ENCODE data around the gene MAG.
A peak's percentile ranks its signal among the peaks of the same experiment; 100 is the strongest.

Gene MAG

DNA sequence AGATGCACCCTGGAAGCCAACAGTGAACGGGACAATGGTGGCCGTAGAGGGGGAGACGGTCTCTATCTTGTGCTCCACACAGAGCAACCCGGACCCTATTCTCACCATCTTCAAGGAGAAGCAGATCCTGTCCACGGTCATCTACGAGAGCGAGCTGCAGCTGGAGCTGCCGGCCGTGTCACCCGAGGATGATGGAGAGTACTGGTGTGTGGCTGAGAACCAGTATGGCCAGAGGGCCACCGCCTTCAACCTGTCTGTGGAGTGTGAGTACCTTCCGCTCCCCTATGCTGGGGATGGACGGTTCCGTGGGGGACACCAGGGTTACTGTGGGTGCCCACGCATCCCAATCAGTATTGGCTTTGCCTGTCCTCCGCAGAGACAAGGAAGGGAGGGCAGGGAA, 10.5 kb downstream of the MAG start:
- H3K36me3 ChIP-seq (ENCODE audit: control insufficient read depth in 1 of 2, insufficient read depth in 2 of 2, low read depth in 1 of 2, low read length in 2 of 2) = no peaks in the 10 kb centered on the region
- H3K14ac ChIP-seq (ENCODE audit: low read length in 2 of 2) = no peak overlapping the region
- H3K4me2 ChIP-seq (ENCODE audit: low read length, poor library complexity, severe bottlenecking) = no peak overlapping the region
- H3K18ac ChIP-seq (ENCODE audit: low read depth in 1 of 2, low read length in 2 of 2) = no peak overlapping the region
- H3K4ac ChIP-seq (ENCODE audit: low read depth in 1 of 2, low read length in 2 of 2) = no peak overlapping the region
- no peak overlapping the region for H3K27ac ChIP-seq (ENCODE audit: low read length, poor library complexity, severe bottlenecking)
- H3K4me1 ChIP-seq (ENCODE audit: control insufficient read depth, insufficient read depth, low read depth, low read length) = no peaks in the 10 kb centered on the region
- H4K91ac ChIP-seq (ENCODE audit: low read length) = no peak overlapping the region
- no peaks in the 10 kb centered on the region for H3K9me3 ChIP-seq (ENCODE audit: control insufficient read depth, low read length)
- H3K27me3 ChIP-seq (ENCODE audit: control insufficient read depth in 1 of 2, insufficient read depth in 1 of 2, low read length in 2 of 2) = peaks cover 12 to 53% of the 10 kb centered on the region in 2 experiments
- H2BK15ac ChIP-seq (ENCODE audit: low read depth, poor library complexity, severe bottlenecking) = no peak overlapping the region
- H2AFZ ChIP-seq (ENCODE audit: low read depth, low read length) = no peak overlapping the region
- H2BK120ac ChIP-seq (ENCODE audit: low read depth, low read length) = no peak overlapping the region
- no peaks in the 10 kb centered on the region for H3K79me1 ChIP-seq (replicated peaks; ENCODE audit: low read length, poor library complexity, severe bottlenecking)
- H3K4me3 ChIP-seq (ENCODE audit: insufficient read depth in 1 of 2, low read depth in 1 of 2, low read length in 2 of 2) = no peak overlapping the region
- no peak overlapping the region for H4K8ac ChIP-seq (ENCODE audit: low read length)
- H2AK5ac ChIP-seq (ENCODE audit: low read length, severe bottlenecking) = no peak overlapping the region
- no peak overlapping the region for H2BK12ac ChIP-seq (ENCODE audit: low read length in 2 of 2)
- no peak overlapping the region for H2BK5ac ChIP-seq (ENCODE audit: low read depth, low read length, poor library complexity, severe bottlenecking)
- DNase-seq = no peak
- WGBS = 84% methylated on average over 13 of the region's 16 CpGs
- no peak overlapping the region for H3K23ac ChIP-seq (ENCODE audit: low read length in 2 of 2)
- no peak overlapping the region for H3K9ac ChIP-seq (ENCODE audit: low read length)

GRCh38 chr19:35303357-35303915, 11.5 kb downstream of the MAG start:
- Histone ChIP-seq H4K91ac (ENCODE audit: low read length) (no peak overlapping the region), H2BK5ac (ENCODE audit: low read depth, low read length, poor library complexity, severe bottlenecking) (no peak overlapping the region), H3K36me3 (ENCODE audit: control insufficient read depth in 1 of 2, insufficient read depth in 2 of 2, low read depth in 1 of 2, low read length in 2 of 2) (no peaks in the 10 kb centered on the region), H3K27me3 (ENCODE audit: control insufficient read depth in 1 of 2, insufficient read depth in 1 of 2, low read length in 2 of 2) (peaks cover 12 to 49% of the 10 kb centered on the region in 2 experiments), H3K9me3 (ENCODE audit: control insufficient read depth, low read length) (no peaks in the 10 kb centered on the region), H3K79me1 (replicated peaks; ENCODE audit: low read length, poor library complexity, severe bottlenecking) (no peaks in the 10 kb centered on the region), H2BK120ac (ENCODE audit: low read depth, low read length) (no peak overlapping the region), H3K4ac (ENCODE audit: low read depth in 1 of 2, low read length in 2 of 2) (no peak overlapping the region), H2BK12ac (ENCODE audit: low read length in 2 of 2) (no peak overlapping the region), H3K18ac (ENCODE audit: low read depth in 1 of 2, low read length in 2 of 2) (no peak overlapping the region), H3K27ac (ENCODE audit: low read length, poor library complexity, severe bottlenecking) (no peak overlapping the region), H3K14ac (ENCODE audit: low read length in 2 of 2) (no peak overlapping the region), H3K4me2 (ENCODE audit: low read length, poor library complexity, severe bottlenecking) (no peak overlapping the region), H2AK5ac (ENCODE audit: low read length, severe bottlenecking) (no peak overlapping the region), H3K23ac (ENCODE audit: low read length in 2 of 2) (no peak overlapping the region), H2AFZ (ENCODE audit: low read depth, low read length) (no peak overlapping the region), H3K4me1 (ENCODE audit: control insufficient read depth, insufficient read depth, low read depth, low read length) (no peaks in the 10 kb centered on the region), H4K8ac (ENCODE audit: low read length) (no peak overlapping the region), H2BK15ac (ENCODE audit: low read depth, poor library complexity, severe bottlenecking) (no peak overlapping the region), H3K9ac (ENCODE audit: low read length) (no peak overlapping the region), H3K4me3 (ENCODE audit: insufficient read depth in 1 of 2, low read depth in 1 of 2, low read length in 2 of 2) (no peak overlapping the region)
- no peak for DNase-seq
- WGBS = 89% methylated on average over 6 of the region's 6 CpGs

DNA sequence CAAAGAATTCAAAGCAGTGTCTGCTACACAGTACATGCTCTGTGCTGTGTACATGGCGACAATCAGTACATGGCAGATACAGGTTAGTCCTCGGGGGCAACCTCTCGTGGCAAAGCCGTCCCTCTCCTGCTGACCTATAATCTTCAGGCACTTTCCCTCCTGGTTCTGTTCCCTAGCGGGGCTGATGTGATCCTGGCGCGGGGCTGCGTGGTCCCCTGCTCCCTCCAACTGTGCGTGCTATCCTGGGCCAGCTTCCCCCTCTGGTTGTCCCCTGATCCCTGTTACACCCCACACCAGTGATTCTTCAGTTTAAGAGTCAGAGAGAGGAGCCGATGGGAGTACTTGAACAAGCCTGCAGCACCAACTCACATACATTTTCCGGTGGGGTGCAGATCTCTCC, 12.1 kb downstream of the MAG start:
- no peak for DNase-seq
- no peak overlapping the region for H3K4me3 ChIP-seq (ENCODE audit: insufficient read depth in 1 of 2, low read depth in 1 of 2, low read length in 2 of 2)

GRCh38 chr19:35305181-35305580, 13.2 kb downstream of the MAG start:
- Histone ChIP-seq H3K18ac (ENCODE audit: low read depth in 1 of 2, low read length in 2 of 2) (no peak overlapping the region), H3K4me2 (ENCODE audit: low read length, poor library complexity, severe bottlenecking) (no peak overlapping the region), H3K4me3 (ENCODE audit: insufficient read depth in 1 of 2, low read depth in 1 of 2, low read length in 2 of 2) (no peak overlapping the region), H3K27ac (ENCODE audit: low read length, poor library complexity, severe bottlenecking) (no peak overlapping the region), H4K91ac (ENCODE audit: low read length) (no peak overlapping the region), H2BK120ac (ENCODE audit: low read depth, low read length) (no peak overlapping the region), H2BK15ac (ENCODE audit: low read depth, poor library complexity, severe bottlenecking) (no peak overlapping the region), H3K9ac (ENCODE audit: low read length) (no peak overlapping the region), H3K4ac (ENCODE audit: low read depth in 1 of 2, low read length in 2 of 2) (no peak overlapping the region), H3K79me1 (replicated peaks; ENCODE audit: low read length, poor library complexity, severe bottlenecking) (no peaks in the 10 kb centered on the region), H2BK12ac (ENCODE audit: low read length in 2 of 2) (no peak overlapping the region), H4K8ac (ENCODE audit: low read length) (no peak overlapping the region), H3K14ac (ENCODE audit: low read length in 2 of 2) (no peak overlapping the region), H3K4me1 (ENCODE audit: control insufficient read depth, insufficient read depth, low read depth, low read length) (no peaks in the 10 kb centered on the region), H2AK5ac (ENCODE audit: low read length, severe bottlenecking) (no peak overlapping the region), H3K23ac (ENCODE audit: low read length in 2 of 2) (no peak overlapping the region), H2BK5ac (ENCODE audit: low read depth, low read length, poor library complexity, severe bottlenecking) (no peak overlapping the region), H3K36me3 (ENCODE audit: control insufficient read depth in 1 of 2, insufficient read depth in 2 of 2, low read depth in 1 of 2, low read length in 2 of 2) (no peaks in the 10 kb centered on the region), H3K27me3 (ENCODE audit: control insufficient read depth in 1 of 2, insufficient read depth in 1 of 2, low read length in 2 of 2) (peaks cover 12 to 42% of the 10 kb centered on the region in 2 experiments), H2AFZ (ENCODE audit: low read depth, low read length) (no peak overlapping the region), H3K9me3 (ENCODE audit: control insufficient read depth, low read length) (no peaks in the 10 kb centered on the region)
- WGBS = 91% methylated on average over 6 of the region's 6 CpGs
- no peak for DNase-seq

More for the DNA sequence above, 12.1 kb downstream of the MAG start:
- Histone ChIP-seq H3K9me3 (ENCODE audit: control insufficient read depth, low read length) (no peaks in the 10 kb centered on the region), H4K91ac (ENCODE audit: low read length) (no peak overlapping the region), H3K79me1 (replicated peaks; ENCODE audit: low read length, poor library complexity, severe bottlenecking) (no peaks in the 10 kb centered on the region), H2BK5ac (ENCODE audit: low read depth, low read length, poor library complexity, severe bottlenecking) (no peak overlapping the region), H3K27ac (ENCODE audit: low read length, poor library complexity, severe bottlenecking) (no peak overlapping the region), H2BK120ac (ENCODE audit: low read depth, low read length) (no peak overlapping the region), H2BK15ac (ENCODE audit: low read depth, poor library complexity, severe bottlenecking) (no peak overlapping the region), H3K4me1 (ENCODE audit: control insufficient read depth, insufficient read depth, low read depth, low read length) (no peaks in the 10 kb centered on the region), H2BK12ac (ENCODE audit: low read length in 2 of 2) (no peak overlapping the region), H3K4ac (ENCODE audit: low read depth in 1 of 2, low read length in 2 of 2) (no peak overlapping the region), H3K27me3 (ENCODE audit: control insufficient read depth in 1 of 2, insufficient read depth in 1 of 2, low read length in 2 of 2) (peaks cover 12 to 43% of the 10 kb centered on the region in 2 experiments), H3K4me2 (ENCODE audit: low read length, poor library complexity, severe bottlenecking) (no peak overlapping the region), H3K18ac (ENCODE audit: low read depth in 1 of 2, low read length in 2 of 2) (no peak overlapping the region), H3K14ac (ENCODE audit: low read length in 2 of 2) (peak overlapping the region in 1 of 2 experiments; percentile 41), H3K36me3 (ENCODE audit: control insufficient read depth in 1 of 2, insufficient read depth in 2 of 2, low read depth in 1 of 2, low read length in 2 of 2) (no peaks in the 10 kb centered on the region), H3K9ac (ENCODE audit: low read length) (no peak overlapping the region), H3K23ac (ENCODE audit: low read length in 2 of 2) (no peak overlapping the region), H2AFZ (ENCODE audit: low read depth, low read length) (no peak overlapping the region), H4K8ac (ENCODE audit: low read length) (no peak overlapping the region), H2AK5ac (ENCODE audit: low read length, severe bottlenecking) (no peak overlapping the region)
- WGBS = 88% methylated on average over 11 of the region's 11 CpGs

All from mesenchymal stem cell (in vitro differentiated cells and primary cell).